Measurements from ENCODE around the gene C3AR1. TPM values are rescaled to one million over a fixed set of nuclear protein-coding genes. Genes with fewer than 3 reads are reported as not detected.

Gene C3AR1
- total RNA-seq, 2 donors from 2014 or later, result not detected

- Mint-ChIP-seq H3K27me3 (ENCODE audit: insufficient read depth) (no peaks in the 10 kb centered on the region), H3K4me1 (peaks cover 59% of the 10 kb centered on the region), H3K9me3 (no peaks in the 10 kb centered on the region), H3K4me3 (peak overlapping the region; percentile 27), H3K27ac (no peak overlapping the region), H3K36me3 (ENCODE audit: low read depth) (peaks cover 25% of the 10 kb centered on the region)
- no peak for TF ChIP-seq CTCF (conservative IDR thresholded peaks at IDR 0.05)
- peak overlapping the region; percentile 74 for H3K4me3 ChIP-seq (ENCODE audit: low read length)
- peaks cover 9% of the 10 kb centered on the region for H3K4me1 ChIP-seq (ENCODE audit: control insufficient read depth, insufficient read depth, low read length)
- H3K27ac ChIP-seq (ENCODE audit: low read depth, low read length), result no peak overlapping the region
- WGBS, 2 experiments (ENCODE audit: insufficient coverage in 1 of 2, insufficient read length in 1 of 2), result 67 to 70% methylated on average over 1 to 6 of the region's 6 CpGs
- peak; percentile 67 for DNase-seq
- H3K36me3 ChIP-seq (ENCODE audit: control insufficient read depth, insufficient read depth, low read length), result peaks cover 39% of the 10 kb centered on the region
- H3K9me3 ChIP-seq (ENCODE audit: control insufficient read depth, low read length), result no peaks in the 10 kb centered on the region
- H3K27me3 ChIP-seq (ENCODE audit: control insufficient read depth, insufficient read depth, low read length, poor library complexity, severe bottlenecking), result no peaks in the 10 kb centered on the region
- no peak overlapping the region for H3K9ac ChIP-seq (ENCODE audit: extremely low read depth, low read length, poor library complexity, severe bottlenecking)
These were observed 28.2 kb downstream of the C3AR1 start for GRCh38 chr12:8037947-8038346.

- Histone ChIP-seq H3K4me1 (ENCODE audit: control insufficient read depth, insufficient read depth, low read length) (peaks cover 9% of the 10 kb centered on the region), H3K36me3 (ENCODE audit: control insufficient read depth, insufficient read depth, low read length) (peaks cover 33% of the 10 kb centered on the region)
- no peak overlapping the region for H3K27ac Mint-ChIP-seq
These were observed 29.0 kb downstream of the C3AR1 start for GRCh38 chr12:8037046-8037663.

GRCh38 chr12:8036346-8036745 lies 29.8 kb downstream of the C3AR1 start:
- Mint-ChIP-seq H3K27me3 (ENCODE audit: insufficient read depth) (peaks cover 4% of the 10 kb centered on the region), H3K9me3 (no peaks in the 10 kb centered on the region), H3K4me3 (no peak overlapping the region), H3K36me3 (ENCODE audit: low read depth) (peaks cover 13% of the 10 kb centered on the region), H3K4me1 (peaks cover 62% of the 10 kb centered on the region), H3K27ac (no peak overlapping the region)
- no peak for DNase-seq
- Histone ChIP-seq H3K9me3 (ENCODE audit: control insufficient read depth, low read length) (no peaks in the 10 kb centered on the region), H3K9ac (ENCODE audit: extremely low read depth, low read length, poor library complexity, severe bottlenecking) (no peak overlapping the region), H3K36me3 (ENCODE audit: control insufficient read depth, insufficient read depth, low read length) (peaks cover 25% of the 10 kb centered on the region), H3K27me3 (ENCODE audit: control insufficient read depth, insufficient read depth, low read length, poor library complexity, severe bottlenecking) (no peaks in the 10 kb centered on the region), H3K27ac (ENCODE audit: low read depth, low read length) (no peak overlapping the region), H3K4me3 (ENCODE audit: low read length) (peak overlapping the region; percentile 91), H3K4me1 (ENCODE audit: control insufficient read depth, insufficient read depth, low read length) (peaks cover 9% of the 10 kb centered on the region)
- no peak for TF ChIP-seq CTCF (conservative IDR thresholded peaks at IDR 0.05)
- 85 to 89% methylated on average over 6 to 8 of the region's 8 CpGs for WGBS, 2 experiments (ENCODE audit: insufficient coverage in 1 of 2, insufficient read length in 1 of 2)

More at GRCh38 chr12:8037046-8037663, 29.0 kb downstream of the C3AR1 start:
- no peaks in the 10 kb centered on the region for H3K9me3 Mint-ChIP-seq
- 42 to 46% methylated on average over 4 to 6 of the region's 6 CpGs for WGBS, 2 experiments (ENCODE audit: insufficient coverage in 1 of 2, insufficient read length in 1 of 2)
- TF ChIP-seq CTCF (conservative IDR thresholded peaks at IDR 0.05), result no peak
- H3K36me3 Mint-ChIP-seq (ENCODE audit: low read depth), result peaks cover 19% of the 10 kb centered on the region
- H3K4me1 Mint-ChIP-seq, result peaks cover 59% of the 10 kb centered on the region
- no peaks in the 10 kb centered on the region for H3K27me3 ChIP-seq (ENCODE audit: control insufficient read depth, insufficient read depth, low read length, poor library complexity, severe bottlenecking)
- DNase-seq, result no peak
- H3K27me3 Mint-ChIP-seq (ENCODE audit: insufficient read depth), result no peaks in the 10 kb centered on the region
- H3K9me3 ChIP-seq (ENCODE audit: control insufficient read depth, low read length), result no peaks in the 10 kb centered on the region
- H3K4me3 ChIP-seq (ENCODE audit: low read length), result peak overlapping the region; percentile 91
- H3K4me3 Mint-ChIP-seq, result no peak overlapping the region
- H3K9ac ChIP-seq (ENCODE audit: extremely low read depth, low read length, poor library complexity, severe bottlenecking), result no peak overlapping the region
- H3K27ac ChIP-seq (ENCODE audit: low read depth, low read length), result no peak overlapping the region
